Testis (tissue), 3 donors: ENCODE results near the gene RECQL5. TPM values are rescaled to one million over a fixed set of nuclear protein-coding genes. Genes with fewer than 3 reads are reported as not detected.

ENCODE experiments used
- DNase-seq: peaks from one replicate; pipeline ENCODE4 v3.0.0-alpha.2; 2019
- H3K27ac ChIP-seq, 2 donors: fragments of 200-600 bp; sonication (generic); one replicate each; pipeline ENCODE4 v1.5.1; 2019
- H3K27me3 ChIP-seq: fragments of 200-600 bp; sonication (generic); one replicate; pipeline ENCODE4 v1.5.1; 2019
- H3K36me3 ChIP-seq: fragments of 200-600 bp; sonication (generic); one replicate; pipeline ENCODE4 v1.5.1; 2017; ENCODE audit warnings: low read depth; ENCODE audit errors: missing control alignments
- H3K4me1 ChIP-seq: fragments of 200-600 bp; sonication (generic); one replicate; pipeline ENCODE4 v1.5.1; 2019
- H3K4me3 ChIP-seq, 2 donors: fragments of 200-600 bp; sonication (generic); one replicate each; pipeline ENCODE4 v1.5.1; 2017 to 2019
- H3K9me3 ChIP-seq: fragments of 200-600 bp; sonication (generic); one replicate; pipeline ENCODE4 v1.5.1; 2017
- CTCF ChIP-seq, 3 experiments: fragments of 450-650 bp in 2 of 3; fragments of 200-600 bp in 1 of 3; sonication (generic) in 1 of 3; IDR thresholded peaks; one replicate each; pipeline ENCODE4 v1.5.1; 2016 to 2019; ENCODE audit warnings: antibody characterized with exemption in 3 of 3, mild to moderate bottlenecking in 2 of 3, moderate library complexity in 1 of 3
- POLR2A ChIP-seq: fragments of 450-650 bp; IDR thresholded peaks from one replicate; pipeline ENCODE4 v1.6.1; 2017; ENCODE audit warnings: antibody characterized with exemption, mild to moderate bottlenecking, moderate library complexity
- WGBS, 2 donors: methylation state at CpG; one replicate each; pipeline ENCODE4 v1.1.5; 2018; 5-methylcytosine and 5-hydroxymethylcytosine counted together
- intact Hi-C: fragments of 100-400 bp; cut with DNase I; formaldehyde crosslinking; loops from one replicate; pipeline ENCODE4 v1.15.1; 2023; ENCODE audit warnings: low total_unique reads
- polyA plus RNA-seq: library from polyadenylated mRNA; stranded (reverse); fragments of 350-450 nt; fragmentation: Illumina TruSeq; extraction: RNeasy Lipid Tissue Mini Kit (QIAGEN cat#74804); gene quantifications from one replicate; pipeline ENCODE4 v1.2.3, GENCODE V29; 2014; ENCODE audit warnings: low read depth, low replicate concordance; ENCODE audit not compliant: insufficient read depth
- total RNA-seq, 2 donors: library from RNA; depleted of rRNA; stranded (reverse); fragments of >200 nt; gene quantifications; one replicate each; pipeline ENCODE4 v1.2.3, GENCODE V29; 2016

The RECQL5 gene
- total and polyA plus RNA-seq, 3 donors from 2014 or later: 60.0 to 99.6 (median 81.4) TPM

GRCh38 chr17:75634376-75634740, 32.6 kb downstream of the RECQL5 start:
- Histone ChIP-seq H3K36me3 (no peaks in the 10 kb centered on the region), H3K4me3 (no peak overlapping the region), H3K4me1 (peaks cover 41% of the 10 kb centered on the region), H3K27ac (peak overlapping the region in 1 of 2 donors; percentile 29), H3K9me3 (no peaks in the 10 kb centered on the region), H3K27me3 (no peaks in the 10 kb centered on the region)
- TF ChIP-seq CTCF (IDR thresholded peaks at IDR 0.05) (no peak), POLR2A (no peak)
- 63 to 88% methylated on average over 4 to 9 of the region's 9 CpGs for WGBS, 2 donors
- no peak for DNase-seq
- intact Hi-C loops: no loop called here

GRCh38 chr17:75633486-75634375, 33.2 kb downstream of the RECQL5 start:
- Histone ChIP-seq H3K4me3 (no peak overlapping the region), H3K4me1 (peaks cover 41% of the 10 kb centered on the region), H3K9me3 (no peaks in the 10 kb centered on the region), H3K27ac (peak overlapping the region; percentile 60 to 76), H3K27me3 (no peaks in the 10 kb centered on the region), H3K36me3 (no peaks in the 10 kb centered on the region)
- intact Hi-C loops: no loop called here
- 24 to 50% methylated on average over 21 to 27 of the region's 27 CpGs for WGBS, 2 donors
- peak; percentile 96 for DNase-seq
- TF ChIP-seq CTCF (IDR thresholded peaks at IDR 0.05) (peak in 2 of 3 experiments; percentile 58 to 61), POLR2A (no peak)

GRCh38 chr17:75632863-75633485, 34.0 kb downstream of the RECQL5 start, which contains the start of gene SMIM5:
Gene SMIM5, plus strand, starts transcription at chr17:75633434. Its CDS starts 6,768 bp downstream, at chr17:75640202.
- H3K27ac ChIP-seq: peak within 1 kb of the TSS; percentile 60 to 76
- no peaks in the 10 kb centered on the region for H3K27me3 ChIP-seq
- intact Hi-C loops: no loop called here
- peak; percentile 92 for DNase-seq
- H3K4me3 ChIP-seq: no peak within 1 kb of the TSS
- TF ChIP-seq POLR2A (no peak), CTCF (IDR thresholded peaks at IDR 0.05) (peak; percentile 93)
- no peaks in the 10 kb centered on the region for H3K9me3 ChIP-seq
- 21 to 24% methylated on average over 6 to 19 of the region's 19 CpGs for WGBS, 2 donors
- H3K36me3 ChIP-seq: no peaks in the 10 kb centered on the region
- peaks cover 41% of the 10 kb centered on the region for H3K4me1 ChIP-seq

- H3K27ac ChIP-seq: peak overlapping the region in 1 of 2 donors; percentile 76
- no peak for DNase-seq
- H3K4me3 ChIP-seq: no peak overlapping the region
- intact Hi-C loops: no loop called here
- WGBS, 2 donors: 81 to 86% methylated on average over 11 to 12 of the region's 12 CpGs
- TF ChIP-seq CTCF (IDR thresholded peaks at IDR 0.05): no peak
- no peak for TF ChIP-seq POLR2A
- no peaks in the 10 kb centered on the region for H3K36me3 ChIP-seq
- H3K4me1 ChIP-seq: peaks cover 41% of the 10 kb centered on the region
- H3K27me3 ChIP-seq: no peaks in the 10 kb centered on the region
- H3K9me3 ChIP-seq: no peaks in the 10 kb centered on the region
Measured at GRCh38 chr17:75632428-75632827, 34.5 kb downstream of the RECQL5 start.
